ENCODE measurements around the gene C19orf81.
"Not testable (repeated sequence)": the region's sequence is repeated elsewhere in the genome, so short reads cannot be mapped to it uniquely, and the experiment has no call there.

The C19orf81 gene

DNA sequence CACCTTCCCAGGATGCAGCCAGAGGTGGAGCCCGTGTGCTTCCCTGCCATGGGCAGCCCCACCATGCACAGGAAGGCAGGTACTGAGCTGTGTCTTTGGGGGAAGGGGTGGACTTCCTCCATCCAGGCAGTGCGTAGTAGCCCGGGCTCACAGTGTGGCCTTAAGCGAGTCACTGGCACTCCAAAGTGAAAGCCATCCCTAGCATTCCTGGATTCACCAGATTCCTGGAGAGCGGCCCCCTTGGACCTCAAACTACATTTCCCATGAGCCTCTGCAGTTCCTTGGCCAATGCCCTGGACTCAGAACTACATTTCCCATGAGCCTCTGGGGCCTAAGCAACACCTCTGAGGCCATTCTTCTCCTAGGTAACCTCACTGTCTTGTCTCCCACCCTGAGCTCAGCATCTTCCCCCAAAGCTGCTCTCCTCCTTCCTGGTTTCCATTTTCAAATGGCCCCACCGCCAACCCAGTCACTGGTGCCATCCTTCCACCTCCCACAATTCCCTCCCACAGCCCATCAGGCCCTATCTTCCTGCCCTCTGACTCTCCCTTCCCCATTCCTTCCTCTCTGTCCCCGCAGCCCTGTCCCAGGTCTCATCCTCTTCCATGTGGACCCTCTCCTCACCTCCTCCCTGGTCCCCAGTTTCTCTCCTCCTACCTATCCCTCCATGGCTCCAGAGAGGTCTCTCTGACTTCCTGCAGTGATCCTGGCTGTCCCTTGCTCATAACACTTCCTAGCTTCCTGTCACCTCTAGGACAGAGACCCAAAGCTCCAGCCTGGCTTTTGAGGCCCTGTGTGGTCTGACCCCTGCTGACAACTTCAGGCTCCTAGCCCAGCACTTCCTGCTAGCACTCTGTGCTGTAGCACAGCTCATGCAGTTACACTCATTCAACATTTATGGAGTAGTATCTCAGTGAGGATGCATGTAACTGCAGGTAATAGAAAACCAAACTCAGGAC is at the start of gene C19orf81:
C19orf81 (plus strand) TSS at position 13 of the 959 bp plus-strand sequence; CDS start at position 13, 0 bp downstream.
- no peak for DNase-seq (ENCODE audit: low read depth)

- no peak for DNase-seq (ENCODE audit: low read depth)
Measured at GRCh38 chr19:50601407-50602088, 47.7 kb upstream of the C19orf81 start.

- DNase-seq (ENCODE audit: low read depth) = no peak
Measured at GRCh38 chr19:50602089-50602422, 47.2 kb upstream of the C19orf81 start.

GRCh38 chr19:50602496-50602895 is 46.7 kb upstream of the C19orf81 start:
- DNase-seq (ENCODE audit: low read depth) = no peak

- no peak for DNase-seq (ENCODE audit: low read depth)
Measured at GRCh38 chr19:50602935-50603334, 46.3 kb upstream of the C19orf81 start.

GRCh38 chr19:50604264-50605073 is 44.8 kb upstream of the C19orf81 start:
- not testable (repeated sequence) for DNase-seq (ENCODE audit: low read depth)

DNA sequence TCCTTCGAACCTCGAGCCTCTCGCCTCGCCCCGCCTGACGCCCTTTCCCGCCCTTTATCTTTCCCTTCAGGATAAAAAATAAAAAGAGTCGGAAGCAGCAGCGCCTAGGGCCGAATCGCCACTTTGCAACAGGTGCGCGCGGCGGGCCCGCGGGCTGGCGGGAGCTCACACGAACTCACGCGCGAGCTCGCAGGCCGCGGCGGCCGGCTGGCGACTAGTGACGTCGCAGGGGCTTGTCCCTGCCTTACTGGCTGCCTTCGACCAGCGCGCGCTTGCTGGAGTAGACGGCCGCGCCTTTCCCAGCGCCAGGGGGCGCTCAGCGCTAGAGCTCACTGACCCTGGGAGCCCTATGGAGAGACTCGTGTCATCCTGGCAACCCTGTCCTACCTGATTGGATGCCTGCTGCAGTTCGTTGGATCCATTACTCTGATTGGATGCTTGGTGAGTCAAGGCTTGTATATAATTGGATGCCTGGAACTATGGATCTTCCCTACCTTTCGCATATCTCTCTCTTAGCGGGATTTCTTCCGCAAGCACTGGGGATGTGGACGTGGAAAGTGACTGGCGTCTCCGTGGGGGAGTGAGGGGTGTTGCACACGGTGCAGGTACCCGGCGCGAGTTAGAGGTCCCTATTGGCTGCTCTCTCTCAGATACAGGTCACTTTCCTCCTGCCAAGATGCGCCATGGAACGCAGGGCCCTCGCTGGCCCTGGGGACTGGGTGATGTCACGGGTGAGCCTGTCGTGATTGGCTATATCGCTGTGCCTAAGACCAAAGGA is 43.0 kb upstream of the C19orf81 start:
- DNase-seq (ENCODE audit: low read depth) = not testable (repeated sequence)

DNA sequence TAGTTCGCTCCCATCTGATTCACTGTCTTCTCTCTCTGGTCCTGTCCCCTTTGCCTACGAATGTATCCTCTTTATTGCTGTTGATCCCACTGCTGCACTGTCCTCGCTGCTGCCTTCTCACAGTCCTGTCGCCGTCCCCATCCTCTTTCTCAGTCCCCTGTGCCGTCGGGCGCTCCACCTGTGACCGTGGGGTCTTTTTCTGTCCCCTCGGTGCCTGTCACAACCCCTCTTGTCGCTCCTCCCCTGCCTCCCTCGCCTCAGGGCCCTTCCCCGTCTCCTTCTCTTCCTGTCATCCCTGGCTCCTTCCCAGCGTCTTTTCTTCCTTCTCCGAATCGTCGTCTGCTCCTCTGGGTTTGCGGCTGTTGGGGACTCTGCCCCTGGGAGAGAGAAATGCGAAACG is 41.9 kb upstream of the C19orf81 start:
- no peak for DNase-seq (ENCODE audit: low read depth)

DNA sequence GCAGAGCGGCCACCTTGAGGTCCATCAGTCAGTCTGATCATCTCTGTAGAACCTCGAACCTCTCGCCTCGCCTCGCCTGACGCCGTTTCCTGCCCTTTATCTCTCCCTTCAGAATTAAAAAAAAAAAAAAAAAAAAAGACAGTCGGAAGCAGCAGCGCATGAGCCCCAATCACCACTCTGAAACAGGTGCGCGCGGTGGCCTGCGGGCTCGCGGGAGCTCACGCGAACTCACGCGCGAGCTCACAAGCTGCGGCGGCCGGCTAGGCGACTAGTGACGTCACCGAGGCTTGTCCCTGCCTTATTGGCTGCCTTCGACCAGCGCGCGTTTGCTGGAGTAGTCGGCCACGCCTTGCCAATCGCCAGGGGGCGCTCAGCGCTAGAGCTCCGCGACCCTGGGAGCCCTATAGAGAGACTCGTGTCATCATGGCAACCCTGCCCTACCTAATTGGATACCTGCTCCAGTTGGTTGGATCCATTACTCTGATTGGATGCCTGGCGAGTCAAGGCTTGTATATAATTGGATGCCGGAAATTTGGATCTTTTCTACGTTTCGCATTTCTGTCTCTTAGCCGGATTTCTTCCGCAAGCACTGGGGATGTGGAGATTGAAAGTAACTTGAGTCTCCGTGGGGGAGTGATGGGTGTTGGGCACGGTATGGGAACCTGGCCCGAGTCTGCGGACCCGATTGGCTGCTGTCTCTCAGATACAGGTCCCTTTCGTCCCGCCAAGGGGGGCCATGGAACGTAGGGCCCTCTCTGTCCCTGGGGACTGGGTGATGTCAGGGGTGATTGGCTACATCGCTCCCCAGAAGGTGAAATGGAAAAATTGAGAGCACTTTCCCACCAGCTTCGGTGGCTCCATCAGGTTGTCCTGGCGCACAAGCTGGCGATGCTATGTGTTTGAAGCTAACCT is 41.1 kb upstream of the C19orf81 start:
- DNase-seq (ENCODE audit: low read depth) = peak; percentile 65

- DNase-seq (ENCODE audit: low read depth) = not testable (repeated sequence)
Measured at GRCh38 chr19:50612504-50613404, 36.5 kb upstream of the C19orf81 start.

DNA sequence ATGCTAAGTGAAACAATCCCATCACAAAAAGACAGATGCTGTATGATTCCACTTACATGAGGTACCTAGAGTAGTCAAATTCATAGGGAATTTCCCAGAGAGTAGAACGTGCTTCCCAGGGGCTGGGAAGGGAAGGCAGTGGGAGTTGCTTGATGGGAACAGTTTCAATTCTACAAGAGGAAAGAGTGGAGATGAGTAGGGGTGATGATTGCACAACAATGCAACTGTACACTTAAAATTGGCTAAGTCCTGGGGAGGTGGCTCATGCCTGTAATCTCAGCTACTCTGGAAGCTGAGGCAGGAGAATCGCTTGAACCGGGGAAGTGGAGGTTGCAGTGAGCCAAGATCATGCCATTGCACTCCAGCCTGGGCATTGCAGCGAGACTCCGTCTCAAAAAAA is 30.9 kb upstream of the C19orf81 start:
- DNase-seq (ENCODE audit: low read depth) = not testable (repeated sequence)

DNA sequence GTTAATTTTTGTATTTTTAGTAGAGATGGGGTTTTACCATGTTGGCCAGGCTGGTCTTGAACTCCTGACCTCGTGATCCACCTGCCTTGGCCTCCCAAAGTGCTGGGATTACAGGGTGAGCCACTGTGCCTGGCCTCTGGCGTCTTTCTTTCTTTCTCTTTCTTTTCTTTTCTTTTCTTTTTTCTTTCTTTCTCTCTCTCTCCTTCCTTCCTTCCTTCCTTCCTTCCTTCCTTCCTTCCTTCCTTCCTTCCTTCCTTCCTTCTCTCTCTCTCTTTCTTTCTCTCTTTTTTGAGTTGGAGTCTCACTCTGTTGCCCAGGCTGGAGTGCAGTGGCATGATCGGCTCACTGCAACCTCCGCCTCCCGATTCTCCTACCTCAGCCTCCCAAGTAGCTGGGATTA is 30.1 kb upstream of the C19orf81 start:
- not testable (repeated sequence) for DNase-seq (ENCODE audit: low read depth)

DNA sequence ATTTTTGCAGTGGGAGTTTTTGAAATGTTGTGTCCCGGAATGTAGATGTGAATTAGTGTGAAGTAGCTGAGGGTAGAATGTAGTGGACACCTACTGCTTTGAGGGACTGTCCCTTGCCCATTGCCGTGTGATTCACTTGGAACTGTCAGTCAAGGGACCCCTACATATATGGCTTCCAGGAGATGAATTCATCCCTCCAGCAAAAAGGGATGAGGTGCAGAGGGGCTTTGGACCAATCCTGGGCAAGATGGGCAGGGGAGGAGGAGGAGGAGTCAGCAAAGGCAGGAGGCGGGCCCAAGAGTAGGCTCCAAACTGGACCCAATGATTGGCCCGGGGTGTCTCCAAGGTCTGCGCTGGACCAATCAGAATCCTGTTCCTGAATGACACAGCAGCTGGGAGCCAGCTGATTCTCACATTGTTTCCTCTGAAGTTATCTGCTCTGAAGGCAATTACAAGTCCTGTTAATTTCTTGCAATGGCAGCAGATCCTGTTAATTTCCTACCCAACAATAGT is 28.8 kb upstream of the C19orf81 start:
- not testable (repeated sequence) for DNase-seq (ENCODE audit: low read depth)

DNA sequence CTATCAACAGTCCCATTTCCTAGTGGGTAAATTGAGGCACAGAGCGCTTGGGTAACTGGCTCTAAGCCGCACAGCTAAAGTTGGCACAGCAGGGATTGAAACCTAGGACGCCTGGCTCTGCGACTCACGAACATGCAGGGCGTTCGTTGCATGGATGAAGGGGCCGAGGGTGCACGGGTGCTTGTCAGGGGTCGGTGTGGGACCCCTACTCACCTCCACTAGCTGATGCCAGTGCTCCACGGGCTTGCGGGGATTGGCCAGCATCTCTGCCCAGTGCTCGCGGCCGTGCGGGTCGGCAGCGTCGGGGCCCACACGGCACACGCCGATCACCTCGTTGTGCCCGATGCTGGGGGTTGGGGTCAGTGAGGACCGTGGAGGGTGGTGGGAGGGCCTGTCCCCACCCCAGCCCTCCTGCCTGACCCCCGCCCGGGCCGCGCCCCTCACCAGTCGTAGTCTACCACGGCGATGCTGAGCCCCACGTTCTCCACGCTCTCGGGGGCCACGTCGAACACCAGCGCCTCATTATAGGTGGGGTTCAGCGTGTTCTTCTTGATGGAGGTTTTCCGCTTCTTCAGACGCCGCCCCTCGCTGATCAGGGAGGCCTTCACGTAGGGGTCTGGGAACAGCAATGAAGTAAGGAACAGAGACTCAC is 24.2 kb upstream of the C19orf81 start:
- DNase-seq (ENCODE audit: low read depth) = no peak

DNA sequence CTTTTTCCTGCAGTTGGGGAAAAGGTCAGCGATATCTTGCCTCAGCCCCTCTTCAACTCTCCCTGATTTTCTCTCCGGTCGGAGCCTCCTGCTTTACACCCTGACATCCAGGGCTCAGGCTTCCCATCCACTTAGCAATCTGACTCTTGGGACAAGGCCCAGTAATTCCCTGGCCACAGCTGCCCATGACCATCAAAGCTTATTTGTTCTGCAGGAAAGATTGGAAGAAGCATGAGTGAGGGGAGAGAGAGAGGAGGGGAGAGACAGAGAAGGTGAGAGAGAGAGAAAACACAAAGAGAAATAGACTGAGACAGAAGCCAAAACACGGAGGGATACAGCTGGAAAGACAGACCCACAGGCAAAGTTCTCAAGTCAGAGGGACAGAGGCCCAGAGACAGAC is 23.2 kb upstream of the C19orf81 start:
- no peak for DNase-seq (ENCODE audit: low read depth)

DNA sequence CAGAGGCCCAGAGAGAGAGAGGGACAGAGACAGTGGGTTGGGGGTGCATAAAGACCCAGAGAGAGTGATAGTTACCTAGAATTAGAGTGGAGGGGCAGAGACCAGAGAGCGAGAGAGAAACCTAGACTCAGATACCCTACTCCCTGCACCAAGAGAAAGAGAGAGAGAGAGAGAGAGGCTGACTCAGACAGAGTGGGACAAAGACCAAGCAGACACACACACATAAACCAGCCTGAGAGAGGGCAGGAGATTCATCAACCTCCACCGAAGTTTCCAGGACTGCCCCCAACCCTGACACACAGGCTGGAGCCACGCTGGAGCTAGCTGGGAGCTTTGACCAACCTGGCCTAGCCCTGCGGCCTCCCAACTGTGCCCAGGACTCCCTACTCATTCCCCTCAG is 22.4 kb upstream of the C19orf81 start:
- no peak for DNase-seq (ENCODE audit: low read depth)

DNA sequence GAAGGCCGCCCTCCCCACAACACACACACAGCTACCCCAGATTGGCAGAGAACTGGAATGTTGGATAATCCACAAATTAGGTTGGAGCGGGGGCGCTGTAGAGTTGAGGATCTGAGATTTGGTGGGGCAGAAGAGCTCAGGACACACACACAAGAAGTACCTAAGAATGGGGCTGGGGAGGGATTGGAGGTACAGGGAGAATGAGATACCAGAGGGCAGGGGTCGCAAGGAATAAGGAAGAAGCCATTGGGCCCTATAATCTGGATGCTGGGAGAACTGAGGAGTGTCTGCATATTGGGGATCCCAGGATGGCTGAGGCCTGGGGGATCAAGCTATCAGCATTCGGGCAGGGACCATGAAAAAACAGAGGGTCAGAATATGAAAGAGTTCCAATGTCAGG is 21.1 kb upstream of the C19orf81 start:
- no peak for DNase-seq (ENCODE audit: low read depth)

GRCh38 chr19:50628551-50628950 is 20.7 kb upstream of the C19orf81 start:
- DNase-seq (ENCODE audit: low read depth) = no peak

DNA sequence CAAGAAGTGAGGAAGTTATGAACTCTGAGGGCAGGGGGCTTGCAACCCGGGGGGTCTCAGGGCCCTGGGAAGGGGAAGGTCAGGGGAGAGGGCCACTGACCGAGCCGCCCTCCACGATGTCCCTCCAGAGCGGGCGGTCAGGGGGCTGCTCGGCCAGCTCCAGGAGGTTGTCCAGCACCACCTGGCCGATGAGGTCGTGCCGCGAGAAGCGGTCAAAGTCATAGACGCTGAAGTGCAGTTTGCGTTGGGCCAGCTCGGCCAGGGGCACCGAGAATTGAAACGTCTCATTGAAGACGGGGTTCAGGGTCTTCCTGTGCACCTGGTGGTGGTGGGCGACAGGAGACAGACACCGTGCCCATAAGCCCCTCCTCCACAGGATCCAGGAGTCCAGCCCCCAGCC is 20.1 kb upstream of the C19orf81 start:
- DNase-seq (ENCODE audit: low read depth) = no peak
